T-cell (primary cell): ENCODE results near the gene GDF11. TPM values are rescaled to one million over a fixed set of nuclear protein-coding genes. Genes with fewer than 3 reads are reported as not detected.

Experiments
- ATAC-seq, 4 experiments: fragments of 200-7000 bp in 3 of 4; fragments of 150-1000 bp in 1 of 4; cut with Tn5 transposase; replicated peaks in 1 of 4; 1 replicate in 3 of 4; 2 replicates in 1 of 4; pipeline ENCODE4 v1.10.0; 2021; ENCODE audit warnings: moderate library complexity in 3 of 4, mild to moderate bottlenecking in 2 of 4, moderate number of reproducible peaks in 1 of 4
- CTCF ChIA-PET, 2 donors: fragments of 300-600 bp; sonication (Branson Sonifier 250); formaldehyde crosslinking; loops; one replicate each; lab custom pipeline; 2022; ENCODE audit warnings: antibody characterized with exemption in 2 of 2; lab: Charles Lee
- POLR2A ChIA-PET, 2 donors: fragments of 300-600 bp; sonication (Branson Sonifier 250); formaldehyde crosslinking; loops; one replicate each; lab custom pipeline; 2022; ENCODE audit warnings: antibody characterized with exemption in 2 of 2; lab: Charles Lee
- DNase-seq, 35 experiments: peaks; one replicate each; pipeline versions ENCODE4 v3.0.0 to v3.0.0-alpha.2; 2013 to 2023
- H3K27ac ChIP-seq: one replicate; pipeline ENCODE4 v1.5.1; 2013; ENCODE audit warnings: low read length
- H3K27me3 ChIP-seq, 2 experiments: replicated peaks in 1 of 2; 1 replicate in 1 of 2; 2 replicates in 1 of 2; pipeline versions ENCODE4 v1.6.1 to v1.7.0; 2013; ENCODE audit warnings: low read length in 1 of 2, mixed read lengths in 1 of 2; ENCODE audit not compliant: control insufficient read depth in 2 of 2, insufficient read depth in 2 of 2; ENCODE audit errors: extremely low read depth in 1 of 2
- H3K36me3 ChIP-seq, 2 donors: 1 replicate in 1 of 2; 2 replicates in 1 of 2; pipeline versions ENCODE4 v1.6.1 to v1.7.0; 2013; ENCODE audit warnings: low read length in 1 of 2; ENCODE audit not compliant: control insufficient read depth in 2 of 2, insufficient read depth in 1 of 2; ENCODE audit errors: extremely low read depth in 1 of 2
- H3K4me1 ChIP-seq, 2 experiments: 1 replicate in 1 of 2; 2 replicates in 1 of 2; pipeline versions ENCODE4 v1.6.1 to v1.7.0; 2013; ENCODE audit warnings: low read length in 2 of 2, mixed read lengths in 1 of 2; ENCODE audit not compliant: insufficient read depth in 2 of 2, control insufficient read depth in 1 of 2; ENCODE audit errors: extremely low read depth in 1 of 2
- H3K4me3 ChIP-seq, 2 donors: 1 replicate in 1 of 2; 2 replicates in 1 of 2; pipeline versions ENCODE4 v1.5.1 to v1.7.0; 2013; ENCODE audit warnings: mild to moderate bottlenecking in 2 of 2, low read length in 1 of 2, moderate library complexity in 1 of 2; ENCODE audit not compliant: control insufficient read depth in 1 of 2; ENCODE audit errors: extremely low read depth in 1 of 2
- H3K9me3 ChIP-seq: 2 replicates; pipeline ENCODE4 v1.7.0; 2013
- H3K27ac Mint-ChIP-seq, 2 donors: one replicate each; pipeline ENCODE4 v1.8.0; 2020 to 2021; ENCODE audit warnings: mild to moderate bottlenecking in 2 of 2, mixed read lengths in 2 of 2
- H3K27me3 Mint-ChIP-seq, 2 donors: one replicate each; pipeline ENCODE4 v1.8.0; 2021 to 2022; ENCODE audit warnings: mixed read lengths in 2 of 2
- H3K36me3 Mint-ChIP-seq: one replicate; pipeline ENCODE4 v1.8.0; 2021; ENCODE audit warnings: mixed read lengths
- H3K4me1 Mint-ChIP-seq, 3 donors: one replicate each; pipeline ENCODE4 v1.8.0; 2020 to 2022; ENCODE audit warnings: mixed read lengths in 3 of 3, mild to moderate bottlenecking in 1 of 3
- H3K4me3 Mint-ChIP-seq, 3 donors: one replicate each; pipeline ENCODE4 v1.8.0; 2020 to 2022; ENCODE audit warnings: mild to moderate bottlenecking in 3 of 3, mixed read lengths in 3 of 3, moderate library complexity in 3 of 3
- H3K9me3 Mint-ChIP-seq, 3 donors: one replicate each; pipeline ENCODE4 v1.8.0; 2020 to 2022; ENCODE audit warnings: mixed read lengths in 3 of 3
- WGBS: methylation state at CpG from one replicate; pipeline ENCODE4 v1.1.5; 2013; ENCODE audit warnings: missing lambda C conversion rate; ENCODE audit not compliant: insufficient coverage; 5-methylcytosine and 5-hydroxymethylcytosine counted together
- total RNA-seq, 35 experiments: library from RNA in 6 of 35; stranded (reverse) in 6 of 35; fragments of 120-200 nt in 1 of 35; gene quantifications; one replicate each; pipeline versions ENCODE4 v1.2.1 to v1.2.4 and lab custom pipeline; 2013 to 2026

The GDF11 gene
- total RNA-seq: 10 to 100 TPM in 4 of 5 donors, 1 to 10 TPM in 1; 7.5 to 12.9 (median 11.5) TPM
- total RNA-seq (2013): 7.1 TPM
- 6.7 to 36.8 (median 16.5) reads per million in 29 experiments for total RNA-seq (lab: John Stamatoyannopoulos, UW)

DNA sequence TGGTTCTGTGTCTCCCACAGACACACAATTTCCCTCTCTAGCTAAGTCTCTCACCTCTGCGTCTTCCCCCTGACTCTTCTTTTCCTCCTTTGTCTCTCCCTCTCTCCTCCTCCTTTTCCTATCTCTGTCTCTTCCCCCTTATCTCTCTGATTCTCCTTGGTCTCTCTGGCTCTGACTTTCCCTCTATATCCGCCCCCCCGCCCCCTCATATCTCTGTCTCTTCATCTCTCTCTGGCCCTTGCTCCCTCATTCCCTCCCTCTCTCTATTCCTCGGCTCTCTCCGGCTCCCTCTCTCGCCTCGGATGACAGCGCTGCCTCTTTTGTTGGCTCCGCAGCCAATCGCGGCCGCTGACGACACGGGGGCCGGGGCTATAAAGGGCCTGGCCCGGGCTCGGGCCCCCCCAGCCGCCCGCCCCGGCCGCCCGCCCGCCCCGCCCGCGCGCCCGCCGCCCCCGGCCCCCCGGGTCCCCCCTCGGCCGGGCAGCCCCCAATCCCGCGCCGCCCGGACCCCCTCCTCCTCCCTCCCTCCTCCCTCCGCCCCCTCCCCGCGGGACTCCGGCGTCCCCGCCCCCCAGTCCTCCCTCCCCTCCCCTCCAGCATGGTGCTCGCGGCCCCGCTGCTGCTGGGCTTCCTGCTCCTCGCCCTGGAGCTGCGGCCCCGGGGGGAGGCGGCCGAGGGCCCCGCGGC, at the start of gene GDF11:
Gene GDF11 (plus strand): TSS at position 404 of the 687 bp plus-strand sequence. CDS start 195 bp downstream, at position 599.
- peaks cover 34 to 57% (median 48%) of the 10 kb centered on the region in 3 donors for H3K4me1 Mint-ChIP-seq
- peak within 1 kb of the TSS; percentile 80 to 90 for H3K27ac Mint-ChIP-seq
- POLR2A ChIA-PET: interaction anchor here in 1 of 2 donors (0.7 to 1.0 kb wide), 2 partner anchors 74 to 231 kb away, joined by 3 to 6 read pairs; partner anchors contain the start of gene RAB5B

GRCh38 chr12:55693323-55694187, 49.4 kb upstream of the GDF11 start:
- peaks cover 2 to 4% of the 10 kb centered on the region in 2 donors for H3K27me3 Mint-ChIP-seq
- WGBS: 86% methylated on average over 2 of the region's 7 CpGs
- no peak overlapping the region for H3K4me3 Mint-ChIP-seq
- no peak overlapping the region for H3K27ac Mint-ChIP-seq
- no peaks in the 10 kb centered on the region for H3K4me1 Mint-ChIP-seq
- Histone ChIP-seq H3K27ac (no peak overlapping the region), H3K27me3 (peaks cover 0 to 26% of the 10 kb centered on the region in 2 experiments), H3K36me3 (no peaks in the 10 kb centered on the region), H3K4me3 (no peak overlapping the region), H3K4me1 (no peaks in the 10 kb centered on the region), H3K9me3 (no peaks in the 10 kb centered on the region)
- POLR2A ChIA-PET: no interaction called here
- no peaks in the 10 kb centered on the region for H3K9me3 Mint-ChIP-seq
- CTCF ChIA-PET: no interaction called here
- no peaks in the 10 kb centered on the region for H3K36me3 Mint-ChIP-seq
- DNase-seq (no peak), ATAC-seq (no peak)

More for the DNA sequence above, at the start of gene GDF11:
- Histone ChIP-seq H3K4me3 (peak within 1 kb of the TSS; percentile 61 to 83), H3K36me3 (no peaks in the 10 kb centered on the region), H3K27me3 (no peaks in the 10 kb centered on the region), H3K27ac (peak within 1 kb of the TSS; percentile 52), H3K4me1 (peaks cover 12 to 38% of the 10 kb centered on the region in 2 experiments), H3K9me3 (no peaks in the 10 kb centered on the region)
- 0% methylated on average over 16 of the region's 53 CpGs for WGBS
- ATAC-seq (peak; percentile 65 to 73 (median 71)), DNase-seq (peak; percentile 44 to 82 (median 61))
- no peaks in the 10 kb centered on the region for H3K27me3 Mint-ChIP-seq
- CTCF ChIA-PET: interaction anchor here in 1 of 2 donors (0.6 to 5.0 kb wide), 4 partner anchors 75 to 981 kb away, joined by 3 to 28 read pairs (median 7); partner anchors contain the start of genes ORMDL2 and SARNP
- H3K36me3 Mint-ChIP-seq: no peaks in the 10 kb centered on the region
- H3K9me3 Mint-ChIP-seq: no peaks in the 10 kb centered on the region
- H3K4me3 Mint-ChIP-seq: peak within 1 kb of the TSS; percentile 91 to 92 (median 91)

DNA sequence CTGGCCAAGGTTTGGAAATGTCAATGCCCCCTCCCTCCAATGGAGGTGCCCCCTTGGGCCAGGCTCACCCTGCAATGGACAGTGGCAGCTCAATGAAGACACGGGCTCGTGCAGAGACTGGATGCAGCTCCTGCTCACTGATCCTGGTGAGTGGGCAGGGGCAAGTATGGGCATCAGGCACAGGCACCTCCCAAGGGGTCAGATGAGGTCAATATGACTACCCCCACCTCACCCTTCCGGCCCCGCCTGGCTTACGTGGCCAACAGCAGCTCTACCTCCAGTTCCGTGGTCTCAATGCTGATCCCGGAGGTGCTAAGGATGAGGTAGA, 48.8 kb upstream of the GDF11 start:
- WGBS: 100% methylated on average over 1 of the region's 7 CpGs

DNA sequence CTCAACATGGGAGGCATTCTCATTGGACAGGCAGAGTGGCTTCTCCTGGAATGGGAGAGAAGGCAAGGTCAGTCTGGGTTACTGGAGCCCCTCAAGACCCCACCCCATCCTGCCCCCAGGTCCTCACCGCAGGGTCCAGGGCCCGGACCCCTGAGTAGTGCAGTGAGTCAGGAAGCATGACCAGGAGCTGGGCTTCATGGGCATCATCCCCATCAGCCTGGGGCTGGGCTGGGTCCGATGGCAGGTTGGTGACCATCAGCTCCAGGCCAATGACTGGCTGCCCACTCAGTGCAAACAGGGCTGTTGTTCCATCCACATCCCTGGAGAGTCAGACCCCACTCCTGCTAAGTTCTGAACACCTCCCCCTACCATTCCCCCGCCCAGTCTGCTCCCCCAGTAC, 48.3 kb upstream of the GDF11 start:
- H3K4me1 ChIP-seq: no peaks in the 10 kb centered on the region
- peaks cover 0 to 34% of the 10 kb centered on the region in 2 experiments for H3K27me3 ChIP-seq
- H3K36me3 Mint-ChIP-seq: no peaks in the 10 kb centered on the region
- no peaks in the 10 kb centered on the region for H3K9me3 Mint-ChIP-seq
- H3K4me1 Mint-ChIP-seq: no peaks in the 10 kb centered on the region
- peaks cover 2 to 4% of the 10 kb centered on the region in 2 donors for H3K27me3 Mint-ChIP-seq
- DNase-seq (no peak), ATAC-seq (no peak)
- ChIA-PET POLR2A (interaction anchor here in 1 of 2 donors (0.7 kb wide), 1 partner anchor 61 kb away, joined by 3 read pairs; no protein-coding TSS in a partner anchor), CTCF (no interaction called here)
- H3K4me3 ChIP-seq: no peak overlapping the region
- no peak overlapping the region for H3K4me3 Mint-ChIP-seq
- H3K27ac Mint-ChIP-seq: no peak overlapping the region
- no peaks in the 10 kb centered on the region for H3K9me3 ChIP-seq
- H3K36me3 ChIP-seq: no peaks in the 10 kb centered on the region
- no peak overlapping the region for H3K27ac ChIP-seq
- 85% methylated on average over 4 of the region's 4 CpGs for WGBS

More for the DNA sequence above, 48.8 kb upstream of the GDF11 start:
- Mint-ChIP-seq H3K27ac (no peak overlapping the region), H3K36me3 (no peaks in the 10 kb centered on the region), H3K4me1 (no peaks in the 10 kb centered on the region), H3K9me3 (no peaks in the 10 kb centered on the region), H3K27me3 (peaks cover 2 to 4% of the 10 kb centered on the region in 2 donors), H3K4me3 (no peak overlapping the region)
- ChIA-PET POLR2A (no interaction called here), CTCF (no interaction called here)
- H3K4me1 ChIP-seq: no peaks in the 10 kb centered on the region
- H3K9me3 ChIP-seq: no peaks in the 10 kb centered on the region
- H3K27ac ChIP-seq: no peak overlapping the region
- DNase-seq (no peak), ATAC-seq (no peak)
- H3K27me3 ChIP-seq: peaks cover 0 to 31% of the 10 kb centered on the region in 2 experiments
- H3K4me3 ChIP-seq: no peak overlapping the region
- no peaks in the 10 kb centered on the region for H3K36me3 ChIP-seq

- no peaks in the 10 kb centered on the region for H3K4me1 Mint-ChIP-seq
Measured at GRCh38 chr12:55695349-55695748, 47.6 kb upstream of the GDF11 start.

GRCh38 chr12:55696141-55696540, 46.8 kb upstream of the GDF11 start:
- peaks cover 0 to 37% of the 10 kb centered on the region in 2 experiments for H3K27me3 ChIP-seq
- ChIA-PET CTCF (no interaction called here), POLR2A (no interaction called here)
- no peaks in the 10 kb centered on the region for H3K9me3 ChIP-seq
- H3K36me3 ChIP-seq: no peaks in the 10 kb centered on the region
- Mint-ChIP-seq H3K27me3 (peaks cover 2 to 4% of the 10 kb centered on the region in 2 donors), H3K27ac (no peak overlapping the region), H3K9me3 (no peaks in the 10 kb centered on the region), H3K36me3 (no peaks in the 10 kb centered on the region), H3K4me3 (no peak overlapping the region), H3K4me1 (no peaks in the 10 kb centered on the region)
- no CpG with 5 or more reads among the region's 6 CpGs for WGBS
- no peak overlapping the region for H3K27ac ChIP-seq
- DNase-seq (no peak), ATAC-seq (no peak)
- no peaks in the 10 kb centered on the region for H3K4me1 ChIP-seq
- H3K4me3 ChIP-seq: no peak overlapping the region

More at GRCh38 chr12:55695349-55695748, 47.6 kb upstream of the GDF11 start:
- H3K9me3 ChIP-seq: no peaks in the 10 kb centered on the region
- DNase-seq (no peak), ATAC-seq (no peak)
- H3K27me3 ChIP-seq: peaks cover 0 to 34% of the 10 kb centered on the region in 2 experiments
- Mint-ChIP-seq H3K9me3 (no peaks in the 10 kb centered on the region), H3K27me3 (peaks cover 2 to 4% of the 10 kb centered on the region in 2 donors), H3K27ac (no peak overlapping the region), H3K36me3 (no peaks in the 10 kb centered on the region), H3K4me3 (no peak overlapping the region)
- WGBS: 89% methylated on average over 7 of the region's 7 CpGs
- ChIA-PET POLR2A (no interaction called here), CTCF (no interaction called here)
- H3K4me3 ChIP-seq: no peak overlapping the region
- no peak overlapping the region for H3K27ac ChIP-seq
- no peaks in the 10 kb centered on the region for H3K4me1 ChIP-seq
- no peaks in the 10 kb centered on the region for H3K36me3 ChIP-seq
